GM10266 (cell line): ENCODE data around the gene NPB.

ENCODE experiments used
- DNase-seq: peaks from one replicate; pipeline ENCODE4 v3.0.0; 2012; ENCODE audit errors: extremely low spot score
- TF ChIP-seq, protein P1 (sequence below): IDR thresholded peaks from 2 replicates; pipeline ENCODE4 v1.5.1; 2012; ENCODE audit warnings: mild to moderate bottlenecking, low read depth; ENCODE audit not compliant: control insufficient read depth, insufficient read depth; ENCODE audit errors: missing control alignments

NPB gene

GRCh38 chr17:81911969-81912368 is 9.9 kb downstream of the NPB start:
- no peak for DNase-seq
- TF ChIP-seq, protein P1, sequence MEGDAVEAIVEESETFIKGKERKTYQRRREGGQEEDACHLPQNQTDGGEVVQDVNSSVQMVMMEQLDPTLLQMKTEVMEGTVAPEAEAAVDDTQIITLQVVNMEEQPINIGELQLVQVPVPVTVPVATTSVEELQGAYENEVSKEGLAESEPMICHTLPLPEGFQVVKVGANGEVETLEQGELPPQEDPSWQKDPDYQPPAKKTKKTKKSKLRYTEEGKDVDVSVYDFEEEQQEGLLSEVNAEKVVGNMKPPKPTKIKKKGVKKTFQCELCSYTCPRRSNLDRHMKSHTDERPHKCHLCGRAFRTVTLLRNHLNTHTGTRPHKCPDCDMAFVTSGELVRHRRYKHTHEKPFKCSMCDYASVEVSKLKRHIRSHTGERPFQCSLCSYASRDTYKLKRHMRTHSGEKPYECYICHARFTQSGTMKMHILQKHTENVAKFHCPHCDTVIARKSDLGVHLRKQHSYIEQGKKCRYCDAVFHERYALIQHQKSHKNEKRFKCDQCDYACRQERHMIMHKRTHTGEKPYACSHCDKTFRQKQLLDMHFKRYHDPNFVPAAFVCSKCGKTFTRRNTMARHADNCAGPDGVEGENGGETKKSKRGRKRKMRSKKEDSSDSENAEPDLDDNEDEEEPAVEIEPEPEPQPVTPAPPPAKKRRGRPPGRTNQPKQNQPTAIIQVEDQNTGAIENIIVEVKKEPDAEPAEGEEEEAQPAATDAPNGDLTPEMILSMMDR: no peak

GRCh38 chr17:81912441-81913309 is 10.6 kb downstream of the NPB start:
- DNase-seq: no peak
- TF ChIP-seq, protein P1: no peak

DNA sequence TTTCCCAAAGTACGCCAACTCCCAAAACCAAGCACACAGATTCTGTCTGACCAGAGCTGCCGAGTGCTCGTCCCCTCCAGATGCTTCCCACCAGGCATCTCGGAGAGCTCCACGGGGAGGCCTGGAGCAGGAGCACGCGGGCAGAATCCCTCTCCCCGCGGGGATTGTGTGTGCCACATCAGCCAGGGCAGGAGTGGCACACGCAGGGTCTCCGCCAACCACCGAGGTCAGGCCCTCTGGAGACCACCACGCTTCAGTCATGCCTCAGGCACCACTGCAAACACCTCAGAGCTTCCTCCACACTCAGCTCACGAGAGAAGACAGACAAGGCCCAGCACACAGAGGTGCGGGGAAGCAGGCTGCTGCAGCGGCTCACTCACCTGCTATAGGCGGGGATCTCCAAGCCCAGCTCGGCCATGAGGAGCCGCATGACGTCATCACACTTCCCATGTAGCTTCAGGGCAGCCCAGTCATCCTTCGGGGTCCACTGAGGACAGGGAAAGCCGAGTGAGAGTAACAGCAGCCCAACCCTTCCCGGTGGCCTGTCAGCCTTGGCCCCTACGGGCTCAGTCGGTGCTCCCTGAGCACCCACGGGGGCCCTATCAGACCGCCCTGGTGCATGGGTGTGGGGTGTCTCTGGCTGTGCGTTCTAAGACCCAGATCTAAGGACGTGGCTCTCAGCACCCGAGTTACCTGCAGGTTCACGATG is 11.5 kb downstream of the NPB start:
- DNase-seq: no peak
- TF ChIP-seq, protein P1: no peak

DNA sequence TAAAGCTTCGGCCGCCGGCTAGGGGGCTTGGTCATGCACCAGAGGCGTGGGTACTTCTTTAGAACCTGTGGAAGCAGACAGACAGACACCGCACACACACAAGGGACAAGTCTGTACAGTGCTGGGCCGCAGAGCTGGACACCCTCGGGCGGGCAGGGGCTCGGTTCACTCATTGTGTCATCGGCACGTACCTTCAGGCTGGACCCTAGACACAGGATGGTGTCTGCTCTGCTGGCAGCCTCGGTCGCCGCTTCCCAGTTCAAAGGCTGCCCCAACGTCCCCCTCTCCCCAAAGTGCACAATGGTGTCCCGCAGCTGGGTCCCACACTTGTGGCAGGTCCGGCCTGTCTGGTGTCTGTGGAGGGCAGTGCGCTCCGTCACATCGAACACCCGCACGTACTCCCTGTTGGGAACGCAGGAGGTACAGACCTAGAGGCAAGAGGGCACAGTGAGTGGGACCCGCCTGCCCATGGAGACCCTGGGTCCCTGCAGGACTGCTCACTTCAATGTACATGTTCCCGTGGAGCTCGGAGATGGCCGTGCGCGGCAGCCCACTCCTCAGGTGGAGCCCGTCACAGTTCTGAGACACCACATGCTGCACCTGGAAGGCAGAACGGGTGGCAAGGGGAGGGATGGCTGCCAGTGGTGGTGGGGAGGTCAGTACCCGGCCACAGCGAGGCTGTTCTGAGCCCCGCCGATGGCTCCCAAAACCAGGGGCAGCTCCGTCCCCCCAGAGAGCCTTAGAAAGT is 12.2 kb downstream of the NPB start:
- TF ChIP-seq, protein P1: no peak
- DNase-seq: no peak

DNA sequence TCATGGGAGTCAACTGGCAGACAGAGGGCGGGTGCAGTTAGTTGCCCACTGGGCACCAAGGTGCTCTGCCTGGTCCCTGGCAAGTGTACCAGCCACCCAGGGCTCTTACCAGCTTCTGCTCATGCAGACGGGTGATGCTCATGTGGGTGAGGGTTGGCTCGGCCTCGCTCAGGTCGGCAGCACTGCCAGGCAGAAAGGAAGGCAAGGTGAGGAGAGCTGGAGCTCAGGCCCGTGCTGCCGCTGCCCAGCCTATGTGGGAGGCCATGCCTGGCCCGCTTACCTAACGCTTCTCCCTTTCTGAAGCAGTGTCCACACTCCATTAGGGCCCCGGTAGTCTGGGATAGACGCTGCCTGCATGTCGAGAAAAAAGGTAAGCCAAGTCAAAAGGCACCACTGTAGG is 13.3 kb downstream of the NPB start:
- DNase-seq: no peak

DNA sequence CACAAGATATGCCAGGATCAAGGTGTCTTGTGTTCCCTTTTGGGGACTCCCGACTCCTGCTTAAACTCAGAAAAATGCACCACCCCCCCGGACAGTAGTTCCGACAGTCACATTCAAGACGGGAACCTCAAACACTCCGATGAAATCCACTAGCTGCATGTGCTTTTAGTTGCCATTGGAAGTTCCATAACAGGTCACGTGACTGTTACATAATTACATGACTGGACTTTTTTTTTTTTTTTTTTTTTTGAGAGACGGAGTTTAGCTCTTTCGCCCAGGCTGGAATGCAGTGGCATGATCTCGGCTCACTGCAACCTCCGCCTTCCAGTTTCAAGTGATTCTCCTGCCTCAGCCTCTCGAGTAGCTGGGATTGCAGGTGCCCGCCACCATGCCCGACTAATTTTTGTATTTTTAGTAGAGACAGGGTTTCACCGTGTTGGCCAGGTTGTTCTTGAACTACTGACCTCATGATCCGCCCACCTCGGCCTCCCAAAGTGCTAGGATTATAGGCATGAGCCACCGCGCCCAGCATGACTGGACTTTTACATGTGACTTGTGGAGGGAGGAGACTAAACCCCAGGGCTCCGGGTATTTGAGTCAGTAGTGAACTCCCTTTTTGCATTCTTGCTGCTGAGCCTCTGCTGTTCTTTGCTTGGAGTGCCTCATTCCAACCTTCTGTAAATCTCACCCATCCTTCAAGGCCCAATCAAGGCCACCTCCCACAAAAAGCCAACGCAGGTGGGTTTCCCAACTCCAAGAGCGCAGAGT is 14.4 kb downstream of the NPB start:
- DNase-seq: no peak

More for the DNA sequence above, 13.3 kb downstream of the NPB start:
- TF ChIP-seq, protein P1: no peak

More for the DNA sequence above, 14.4 kb downstream of the NPB start:
- TF ChIP-seq, protein P1: no peak
